GM12864 (cell line): ENCODE measurements around the gene MTCP1.

ENCODE experiments used
- DNase-seq: peaks from one replicate; pipeline ENCODE4 v3.0.0-alpha.2; 2011; ENCODE audit warnings: low read depth
- H3K4me3 ChIP-seq: 2 replicates; pipeline ENCODE4 v1.5.1; 2011; ENCODE audit warnings: mild to moderate bottlenecking, low read depth, low read length, control low read depth
- TF ChIP-seq, protein P1 (sequence below): IDR thresholded peaks from 2 replicates; pipeline ENCODE4 v1.5.1; 2011; ENCODE audit warnings: low read depth, mild to moderate bottlenecking, moderate library complexity, low read length, control low read depth, inconsistent platforms; ENCODE audit errors: missing control alignments

Gene MTCP1

DNA sequence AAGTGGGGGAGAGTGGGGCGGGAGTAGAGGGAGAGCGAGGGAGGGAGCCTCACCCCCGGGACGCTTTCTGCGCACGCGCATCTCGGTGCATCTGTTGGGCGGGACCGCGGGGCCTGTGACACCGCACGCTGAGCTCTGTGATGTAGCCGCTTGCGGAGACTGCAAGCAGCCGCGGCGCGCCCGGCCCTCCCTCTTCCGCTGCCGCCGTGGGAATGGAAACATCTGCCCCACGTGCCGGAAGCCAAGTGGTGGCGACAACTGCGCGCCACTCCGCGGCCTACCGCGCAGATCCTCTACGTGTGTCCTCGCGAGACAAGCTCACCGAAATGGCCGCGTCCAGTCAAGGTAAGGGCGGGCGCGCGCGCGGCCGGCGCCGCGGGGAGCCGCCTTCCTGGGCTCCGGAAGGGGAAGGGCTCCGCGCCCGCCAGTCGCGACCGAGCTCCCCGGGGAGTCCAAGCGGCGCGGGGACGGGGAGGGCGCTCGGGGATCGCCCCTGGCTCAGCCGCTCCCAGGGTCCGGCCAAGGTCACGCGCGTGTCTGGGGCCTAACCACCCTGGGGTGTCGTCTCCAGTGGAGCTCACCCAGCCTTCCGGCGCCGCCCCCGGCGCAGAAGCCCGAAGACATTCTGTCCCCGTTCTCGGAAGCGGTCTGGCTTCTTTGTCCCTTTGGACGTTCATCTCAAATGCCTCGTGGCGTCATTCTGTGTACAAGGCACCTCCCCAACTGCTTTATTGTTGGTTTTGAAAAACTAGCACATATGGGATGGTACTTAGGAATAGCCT, 44.0 kb downstream of the MTCP1 start, which contains the start of gene FUNDC2:
TSS of gene FUNDC2 (plus strand) at position 118 of the 782 bp plus-strand sequence. CDS start at position 213, 95 bp downstream.
- peak; percentile 83 for DNase-seq
- H3K4me3 ChIP-seq: peak within 1 kb of the TSS; percentile 57
- TF ChIP-seq, protein P1, sequence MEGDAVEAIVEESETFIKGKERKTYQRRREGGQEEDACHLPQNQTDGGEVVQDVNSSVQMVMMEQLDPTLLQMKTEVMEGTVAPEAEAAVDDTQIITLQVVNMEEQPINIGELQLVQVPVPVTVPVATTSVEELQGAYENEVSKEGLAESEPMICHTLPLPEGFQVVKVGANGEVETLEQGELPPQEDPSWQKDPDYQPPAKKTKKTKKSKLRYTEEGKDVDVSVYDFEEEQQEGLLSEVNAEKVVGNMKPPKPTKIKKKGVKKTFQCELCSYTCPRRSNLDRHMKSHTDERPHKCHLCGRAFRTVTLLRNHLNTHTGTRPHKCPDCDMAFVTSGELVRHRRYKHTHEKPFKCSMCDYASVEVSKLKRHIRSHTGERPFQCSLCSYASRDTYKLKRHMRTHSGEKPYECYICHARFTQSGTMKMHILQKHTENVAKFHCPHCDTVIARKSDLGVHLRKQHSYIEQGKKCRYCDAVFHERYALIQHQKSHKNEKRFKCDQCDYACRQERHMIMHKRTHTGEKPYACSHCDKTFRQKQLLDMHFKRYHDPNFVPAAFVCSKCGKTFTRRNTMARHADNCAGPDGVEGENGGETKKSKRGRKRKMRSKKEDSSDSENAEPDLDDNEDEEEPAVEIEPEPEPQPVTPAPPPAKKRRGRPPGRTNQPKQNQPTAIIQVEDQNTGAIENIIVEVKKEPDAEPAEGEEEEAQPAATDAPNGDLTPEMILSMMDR: no peak

- TF ChIP-seq, protein P1: no peak
- H3K4me3 ChIP-seq: peak overlapping the region; percentile 47
- DNase-seq: no peak
These were observed 44.6 kb downstream of the MTCP1 start for GRCh38 chrX:155026420-155026726.

DNA sequence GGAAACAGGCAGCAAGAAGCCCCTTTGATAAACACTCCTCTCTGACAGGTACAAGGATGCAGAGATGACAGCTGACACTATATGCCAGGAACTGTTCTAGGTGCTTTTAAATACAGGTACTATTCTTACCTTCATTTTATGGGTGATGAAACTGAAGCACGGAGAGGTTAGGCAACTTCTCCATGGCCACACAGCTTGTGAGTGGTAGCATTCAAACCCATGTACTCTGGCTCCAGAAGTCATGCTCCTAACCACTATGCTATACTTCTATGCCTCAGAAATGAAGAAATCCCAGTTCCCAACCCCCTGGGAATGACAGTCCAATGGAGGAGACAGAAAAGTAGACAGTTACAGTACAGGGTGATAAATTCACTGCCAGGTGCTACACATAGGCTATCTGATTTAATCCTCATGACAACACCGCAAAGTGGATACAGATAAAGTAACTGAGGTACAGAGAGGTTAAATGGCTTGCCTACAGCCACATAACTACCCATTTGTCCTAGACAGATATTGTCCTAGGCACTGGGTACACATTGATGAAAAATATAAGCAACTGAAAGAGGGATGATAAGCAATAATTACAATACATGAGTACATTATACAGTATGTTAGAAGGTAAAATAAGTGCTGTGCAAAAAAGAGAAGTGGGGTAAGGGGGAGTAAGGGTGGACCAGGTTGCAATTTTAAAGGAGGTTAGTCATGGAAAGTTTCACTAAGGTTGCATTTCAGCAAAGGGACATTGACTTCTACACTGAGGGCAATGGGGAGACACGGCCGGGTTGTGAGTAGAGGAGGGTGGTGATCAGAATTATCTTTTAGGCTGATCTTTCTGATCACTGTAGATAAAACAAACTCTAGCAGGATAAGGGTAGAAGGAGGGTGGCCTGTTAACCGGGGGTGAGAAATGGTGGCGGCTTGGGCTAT, 46.8 kb downstream of the MTCP1 start:
- H3K4me3 ChIP-seq: no peak overlapping the region
- no peak for DNase-seq
- TF ChIP-seq, protein P1: no peak

DNA sequence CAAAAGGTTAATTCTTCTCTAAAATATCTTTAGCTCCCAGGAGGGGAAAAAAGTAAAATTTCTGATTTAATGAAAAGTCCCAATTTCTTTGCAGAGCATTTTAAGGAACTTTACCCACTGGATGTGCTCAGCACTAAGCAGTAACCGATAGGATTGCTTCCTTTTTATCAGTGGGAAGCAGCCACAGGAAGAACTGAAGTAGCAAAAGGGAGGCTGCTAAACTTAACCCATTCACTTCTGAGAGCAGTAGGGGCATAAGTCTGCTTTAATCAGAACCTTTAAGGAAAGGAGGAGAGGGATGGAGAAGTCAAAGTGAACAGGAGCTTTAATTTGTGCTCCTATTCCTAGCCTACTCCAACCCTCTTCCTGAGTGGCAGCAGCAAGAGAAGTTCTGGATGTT, 48.4 kb downstream of the MTCP1 start, which contains the start of gene F8:
TSS of gene F8 (minus strand) at position 139 of the 400 bp plus-strand sequence. CDS start 171 bp downstream, outside the sequence.
- H3K4me3 ChIP-seq: no peak within 1 kb of the TSS
- TF ChIP-seq, protein P1: no peak
- DNase-seq: no peak

- TF ChIP-seq, protein P1: no peak
- H3K4me3 ChIP-seq: no peak overlapping the region
- no peak for DNase-seq
These were observed 50.3 kb downstream of the MTCP1 start for GRCh38 chrX:155020591-155020990.
